HepG2 (cell line): ENCODE measurements around the gene ACAP3. TPM values are rescaled to one million over a fixed set of nuclear protein-coding genes. Genes with fewer than 3 reads are reported as not detected.

Source experiments
- ARID2 ChIP-seq: sonication (generic); formaldehyde crosslinking; IDR thresholded peaks from 2 replicates; pipeline ENCODE4 v1.8.1; 2022; ENCODE audit warnings: mild to moderate bottlenecking, missing genetic modification reagents, borderline replicate concordance
- DMAP1 ChIP-seq: IDR thresholded peaks from 2 replicates; pipeline ENCODE4 v1.6.1; 2016
- NFKB2 ChIP-seq: sonication (generic); formaldehyde crosslinking; IDR thresholded peaks from 2 replicates; pipeline ENCODE4 v1.4.0; 2020; ENCODE audit warnings: missing genetic modification reagents, borderline replicate concordance
- PAX8 ChIP-seq: sonication (generic); formaldehyde crosslinking; IDR thresholded peaks from 2 replicates; pipeline ENCODE4 v1.8.0; 2022; ENCODE audit warnings: mild to moderate bottlenecking, missing genetic modification reagents, borderline replicate concordance
- POLR2G ChIP-seq: fragments of 200-400 bp; formaldehyde crosslinking; IDR thresholded peaks from 2 replicates; pipeline ENCODE4 v1.6.1; 2018; ENCODE audit warnings: mild to moderate bottlenecking, low read depth, low read length, moderate library complexity
- RFX3 ChIP-seq: IDR thresholded peaks from 2 replicates; pipeline ENCODE4 v1.6.1; 2016; ENCODE audit warnings: missing biosample characterization, missing genetic modification reagents
- RXRB ChIP-seq: IDR thresholded peaks from 2 replicates; pipeline ENCODE4 v1.6.1; 2016; ENCODE audit warnings: borderline replicate concordance, missing genetic modification reagents, missing compliant biosample characterization
- TBX3 ChIP-seq: fragments of 450-650 bp; IDR thresholded peaks from 2 replicates; pipeline ENCODE4 v1.6.1; 2017; ENCODE audit warnings: antibody characterized with exemption, mild to moderate bottlenecking, inconsistent platforms, borderline replicate concordance
- ZMAT3 ChIP-seq: sonication (generic); formaldehyde crosslinking; conservative IDR thresholded peaks from 2 replicates; pipeline ENCODE4 v1.7.0; 2021; ENCODE audit warnings: missing genetic modification reagents
- ZNF788 ChIP-seq: sonication (generic); formaldehyde crosslinking; IDR thresholded peaks from 2 replicates; pipeline ENCODE4 v1.5.0; 2020; ENCODE audit warnings: mild to moderate bottlenecking, missing genetic modification reagents, borderline replicate concordance
- polyA plus RNA-seq, 8 experiments: library from polyadenylated mRNA; depleted of rRNA in 3 of 8; stranded (reverse) in 7 of 8; unstranded in 1 of 8; fragments of >200 nt; fragmentation: Illumina TruSeq in 4 of 8; extraction: Trizol in 4 of 8; gene quantifications; 2 replicates each; pipeline versions ENCODE4 v1.2.1 to v1.2.3, GENCODE V29; 2011 to 2016; ENCODE audit warnings: low read depth in 4 of 8, missing spikeins in 1 of 8, mixed read lengths in 1 of 8; ENCODE audit not compliant: insufficient read depth in 1 of 8
- total RNA-seq, 5 experiments: library from RNA; depleted of rRNA; stranded (reverse); fragments of >200 nt; fragmentation: Illumina TruSeq; extraction: Trizol; gene quantifications; 2 replicates each; pipeline ENCODE4 v1.2.3, GENCODE V29; 2016; ENCODE audit warnings: low read depth in 1 of 5
- TF ChIP-seq, protein P1 (sequence below): sonication (generic); formaldehyde crosslinking; IDR thresholded peaks from 2 replicates; pipeline ENCODE4 v1.4.0; 2020; ENCODE audit warnings: missing genetic modification reagents
- TF ChIP-seq, protein P2 (sequence below): IDR thresholded peaks from 2 replicates; pipeline ENCODE4 v1.6.1; 2016; ENCODE audit warnings: low read depth, missing genetic modification reagents, missing compliant biosample characterization
- TF ChIP-seq, protein P3 (sequence below): sonication (generic); formaldehyde crosslinking; IDR thresholded peaks from 2 replicates; pipeline ENCODE4 v1.8.0; 2023; ENCODE audit warnings: mild to moderate bottlenecking, missing genetic modification reagents
- TF ChIP-seq, protein P4 (sequence below): sonication (generic); formaldehyde crosslinking; IDR thresholded peaks from 2 replicates; pipeline ENCODE4 v1.5.1; 2020; ENCODE audit warnings: mild to moderate bottlenecking, missing genetic modification reagents, moderate library complexity

ACAP3 gene
- total and polyA plus RNA-seq, 2 of the 13 experiments (the other 11 are each of a cell fraction or from before 2014, with no cell fraction given): 29.4 to 50.8 TPM

DNA sequence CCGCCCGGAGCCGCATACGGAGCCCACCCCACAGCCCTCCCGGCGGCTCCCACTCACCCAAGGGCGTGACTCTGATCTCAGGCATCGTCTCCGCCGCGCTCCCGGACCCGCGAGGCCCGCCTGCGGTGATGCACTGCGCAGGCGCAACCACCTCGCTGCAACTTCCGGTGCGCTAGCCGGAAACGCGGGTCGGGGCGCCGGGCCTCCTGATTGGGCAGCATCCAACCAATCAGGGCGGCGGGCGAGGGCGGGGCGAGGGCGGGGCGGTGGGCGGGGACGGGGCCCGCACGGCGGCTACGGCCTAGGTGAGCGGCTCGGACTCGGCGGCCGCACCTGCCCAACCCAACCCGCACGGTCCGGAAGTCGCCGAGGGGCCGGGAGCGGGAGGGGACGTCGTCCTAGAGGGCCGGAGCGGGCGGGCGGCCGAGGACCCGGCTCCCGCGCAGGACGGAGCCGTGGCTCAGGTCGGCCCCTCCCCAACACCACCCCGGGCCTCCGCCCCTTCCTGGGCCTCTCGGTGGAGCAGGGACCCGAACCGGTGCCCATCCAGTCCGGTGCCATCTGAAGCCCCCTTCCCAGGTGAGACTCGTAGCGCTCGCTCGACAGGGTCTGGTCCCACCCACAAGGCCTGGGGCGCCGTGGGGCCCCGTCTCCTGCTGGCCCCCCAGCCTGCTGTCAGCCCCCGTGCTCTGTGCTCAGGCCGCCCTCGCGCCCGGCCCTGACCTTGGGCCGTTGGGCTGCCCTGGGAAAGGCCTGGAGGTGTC is 17.0 kb upstream of the ACAP3 start, which contains the start of the genes CPTP and INTS11 (continued):
- TF ChIP-seq TBX3: no peak
- peak; percentile 58 for TF ChIP-seq RXRB (CRISPR knock-in tag)
- TF ChIP-seq, protein P1, sequence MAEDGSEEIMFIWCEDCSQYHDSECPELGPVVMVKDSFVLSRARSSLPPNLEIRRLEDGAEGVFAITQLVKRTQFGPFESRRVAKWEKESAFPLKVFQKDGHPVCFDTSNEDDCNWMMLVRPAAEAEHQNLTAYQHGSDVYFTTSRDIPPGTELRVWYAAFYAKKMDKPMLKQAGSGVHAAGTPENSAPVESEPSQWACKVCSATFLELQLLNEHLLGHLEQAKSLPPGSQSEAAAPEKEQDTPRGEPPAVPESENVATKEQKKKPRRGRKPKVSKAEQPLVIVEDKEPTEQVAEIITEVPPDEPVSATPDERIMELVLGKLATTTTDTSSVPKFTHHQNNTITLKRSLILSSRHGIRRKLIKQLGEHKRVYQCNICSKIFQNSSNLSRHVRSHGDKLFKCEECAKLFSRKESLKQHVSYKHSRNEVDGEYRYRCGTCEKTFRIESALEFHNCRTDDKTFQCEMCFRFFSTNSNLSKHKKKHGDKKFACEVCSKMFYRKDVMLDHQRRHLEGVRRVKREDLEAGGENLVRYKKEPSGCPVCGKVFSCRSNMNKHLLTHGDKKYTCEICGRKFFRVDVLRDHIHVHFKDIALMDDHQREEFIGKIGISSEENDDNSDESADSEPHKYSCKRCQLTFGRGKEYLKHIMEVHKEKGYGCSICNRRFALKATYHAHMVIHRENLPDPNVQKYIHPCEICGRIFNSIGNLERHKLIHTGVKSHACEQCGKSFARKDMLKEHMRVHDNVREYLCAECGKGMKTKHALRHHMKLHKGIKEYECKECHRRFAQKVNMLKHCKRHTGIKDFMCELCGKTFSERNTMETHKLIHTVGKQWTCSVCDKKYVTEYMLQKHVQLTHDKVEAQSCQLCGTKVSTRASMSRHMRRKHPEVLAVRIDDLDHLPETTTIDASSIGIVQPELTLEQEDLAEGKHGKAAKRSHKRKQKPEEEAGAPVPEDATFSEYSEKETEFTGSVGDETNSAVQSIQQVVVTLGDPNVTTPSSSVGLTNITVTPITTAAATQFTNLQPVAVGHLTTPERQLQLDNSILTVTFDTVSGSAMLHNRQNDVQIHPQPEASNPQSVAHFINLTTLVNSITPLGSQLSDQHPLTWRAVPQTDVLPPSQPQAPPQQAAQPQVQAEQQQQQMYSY: peak; percentile 36; the same call in 1 of the 2 replicates
- TF ChIP-seq RFX3: no peak
- no peak for TF ChIP-seq ZMAT3
- TF ChIP-seq ARID2 (CRISPR knock-in tag): no peak
- TF ChIP-seq, protein P2, sequence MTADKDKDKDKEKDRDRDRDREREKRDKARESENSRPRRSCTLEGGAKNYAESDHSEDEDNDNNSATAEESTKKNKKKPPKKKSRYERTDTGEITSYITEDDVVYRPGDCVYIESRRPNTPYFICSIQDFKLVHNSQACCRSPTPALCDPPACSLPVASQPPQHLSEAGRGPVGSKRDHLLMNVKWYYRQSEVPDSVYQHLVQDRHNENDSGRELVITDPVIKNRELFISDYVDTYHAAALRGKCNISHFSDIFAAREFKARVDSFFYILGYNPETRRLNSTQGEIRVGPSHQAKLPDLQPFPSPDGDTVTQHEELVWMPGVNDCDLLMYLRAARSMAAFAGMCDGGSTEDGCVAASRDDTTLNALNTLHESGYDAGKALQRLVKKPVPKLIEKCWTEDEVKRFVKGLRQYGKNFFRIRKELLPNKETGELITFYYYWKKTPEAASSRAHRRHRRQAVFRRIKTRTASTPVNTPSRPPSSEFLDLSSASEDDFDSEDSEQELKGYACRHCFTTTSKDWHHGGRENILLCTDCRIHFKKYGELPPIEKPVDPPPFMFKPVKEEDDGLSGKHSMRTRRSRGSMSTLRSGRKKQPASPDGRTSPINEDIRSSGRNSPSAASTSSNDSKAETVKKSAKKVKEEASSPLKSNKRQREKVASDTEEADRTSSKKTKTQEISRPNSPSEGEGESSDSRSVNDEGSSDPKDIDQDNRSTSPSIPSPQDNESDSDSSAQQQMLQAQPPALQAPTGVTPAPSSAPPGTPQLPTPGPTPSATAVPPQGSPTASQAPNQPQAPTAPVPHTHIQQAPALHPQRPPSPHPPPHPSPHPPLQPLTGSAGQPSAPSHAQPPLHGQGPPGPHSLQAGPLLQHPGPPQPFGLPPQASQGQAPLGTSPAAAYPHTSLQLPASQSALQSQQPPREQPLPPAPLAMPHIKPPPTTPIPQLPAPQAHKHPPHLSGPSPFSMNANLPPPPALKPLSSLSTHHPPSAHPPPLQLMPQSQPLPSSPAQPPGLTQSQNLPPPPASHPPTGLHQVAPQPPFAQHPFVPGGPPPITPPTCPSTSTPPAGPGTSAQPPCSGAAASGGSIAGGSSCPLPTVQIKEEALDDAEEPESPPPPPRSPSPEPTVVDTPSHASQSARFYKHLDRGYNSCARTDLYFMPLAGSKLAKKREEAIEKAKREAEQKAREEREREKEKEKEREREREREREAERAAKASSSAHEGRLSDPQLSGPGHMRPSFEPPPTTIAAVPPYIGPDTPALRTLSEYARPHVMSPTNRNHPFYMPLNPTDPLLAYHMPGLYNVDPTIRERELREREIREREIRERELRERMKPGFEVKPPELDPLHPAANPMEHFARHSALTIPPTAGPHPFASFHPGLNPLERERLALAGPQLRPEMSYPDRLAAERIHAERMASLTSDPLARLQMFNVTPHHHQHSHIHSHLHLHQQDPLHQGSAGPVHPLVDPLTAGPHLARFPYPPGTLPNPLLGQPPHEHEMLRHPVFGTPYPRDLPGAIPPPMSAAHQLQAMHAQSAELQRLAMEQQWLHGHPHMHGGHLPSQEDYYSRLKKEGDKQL (CRISPR knock-in tag): no peak
- TF ChIP-seq, protein P3, sequence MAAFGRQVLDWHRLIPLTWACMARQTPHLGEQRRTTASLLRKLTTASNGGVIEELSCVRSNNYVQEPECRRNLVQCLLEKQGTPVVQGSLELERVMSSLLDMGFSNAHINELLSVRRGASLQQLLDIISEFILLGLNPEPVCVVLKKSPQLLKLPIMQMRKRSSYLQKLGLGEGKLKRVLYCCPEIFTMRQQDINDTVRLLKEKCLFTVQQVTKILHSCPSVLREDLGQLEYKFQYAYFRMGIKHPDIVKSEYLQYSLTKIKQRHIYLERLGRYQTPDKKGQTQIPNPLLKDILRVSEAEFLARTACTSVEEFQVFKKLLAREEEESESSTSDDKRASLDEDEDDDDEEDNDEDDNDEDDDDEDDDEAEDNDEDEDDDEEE: peak; percentile 48; the same call in 1 of the 2 replicates
- TF ChIP-seq NFKB2: no peak
- TF ChIP-seq, protein P4, sequence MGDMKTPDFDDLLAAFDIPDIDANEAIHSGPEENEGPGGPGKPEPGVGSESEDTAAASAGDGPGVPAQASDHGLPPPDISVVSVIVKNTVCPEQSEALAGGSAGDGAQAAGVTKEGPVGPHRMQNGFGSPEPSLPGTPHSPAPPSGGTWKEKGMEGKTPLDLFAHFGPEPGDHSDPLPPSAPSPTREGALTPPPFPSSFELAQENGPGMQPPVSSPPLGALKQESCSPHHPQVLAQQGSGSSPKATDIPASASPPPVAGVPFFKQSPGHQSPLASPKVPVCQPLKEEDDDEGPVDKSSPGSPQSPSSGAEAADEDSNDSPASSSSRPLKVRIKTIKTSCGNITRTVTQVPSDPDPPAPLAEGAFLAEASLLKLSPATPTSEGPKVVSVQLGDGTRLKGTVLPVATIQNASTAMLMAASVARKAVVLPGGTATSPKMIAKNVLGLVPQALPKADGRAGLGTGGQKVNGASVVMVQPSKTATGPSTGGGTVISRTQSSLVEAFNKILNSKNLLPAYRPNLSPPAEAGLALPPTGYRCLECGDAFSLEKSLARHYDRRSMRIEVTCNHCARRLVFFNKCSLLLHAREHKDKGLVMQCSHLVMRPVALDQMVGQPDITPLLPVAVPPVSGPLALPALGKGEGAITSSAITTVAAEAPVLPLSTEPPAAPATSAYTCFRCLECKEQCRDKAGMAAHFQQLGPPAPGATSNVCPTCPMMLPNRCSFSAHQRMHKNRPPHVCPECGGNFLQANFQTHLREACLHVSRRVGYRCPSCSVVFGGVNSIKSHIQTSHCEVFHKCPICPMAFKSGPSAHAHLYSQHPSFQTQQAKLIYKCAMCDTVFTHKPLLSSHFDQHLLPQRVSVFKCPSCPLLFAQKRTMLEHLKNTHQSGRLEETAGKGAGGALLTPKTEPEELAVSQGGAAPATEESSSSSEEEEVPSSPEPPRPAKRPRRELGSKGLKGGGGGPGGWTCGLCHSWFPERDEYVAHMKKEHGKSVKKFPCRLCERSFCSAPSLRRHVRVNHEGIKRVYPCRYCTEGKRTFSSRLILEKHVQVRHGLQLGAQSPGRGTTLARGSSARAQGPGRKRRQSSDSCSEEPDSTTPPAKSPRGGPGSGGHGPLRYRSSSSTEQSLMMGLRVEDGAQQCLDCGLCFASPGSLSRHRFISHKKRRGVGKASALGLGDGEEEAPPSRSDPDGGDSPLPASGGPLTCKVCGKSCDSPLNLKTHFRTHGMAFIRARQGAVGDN: peak; percentile 84
- TF ChIP-seq POLR2G: peak; percentile 79
- peak; percentile 43; the same call in 1 of the 2 replicates for TF ChIP-seq DMAP1 (CRISPR knock-in tag)
- no peak for TF ChIP-seq PAX8 (CRISPR knock-in tag)
- peak; percentile 83; the same call in 1 of the 2 replicates for TF ChIP-seq ZNF788 (CRISPR knock-in tag)
